HepG2 (cell line): ENCODE measurements around the gene ODAD4. TPM values are rescaled to one million over a fixed set of nuclear protein-coding genes. Genes with fewer than 3 reads are reported as not detected.

Experiments used
- ARNT2 ChIP-seq: sonication (generic); formaldehyde crosslinking; IDR thresholded peaks from 2 replicates; pipeline ENCODE4 v1.8.0; 2022; ENCODE audit warnings: mild to moderate bottlenecking, low read depth, missing genetic modification reagents, moderate library complexity
- ERF ChIP-seq: IDR thresholded peaks from 2 replicates; pipeline ENCODE4 v1.6.1; 2018; ENCODE audit warnings: missing biosample characterization, missing genetic modification reagents
- FOXC1 ChIP-seq: sonication (generic); formaldehyde crosslinking; IDR thresholded peaks from 2 replicates; pipeline ENCODE4 v1.8.0; 2022; ENCODE audit warnings: mild to moderate bottlenecking, missing genetic modification reagents, borderline replicate concordance
- JUNB ChIP-seq: sonication (generic); formaldehyde crosslinking; IDR thresholded peaks from 2 replicates; pipeline ENCODE4 v1.8.0; 2022; ENCODE audit warnings: missing genetic modification reagents, mild to moderate bottlenecking, borderline replicate concordance
- MTA1 ChIP-seq: sonication (generic); formaldehyde crosslinking; IDR thresholded peaks from 2 replicates; pipeline ENCODE4 v1.4.0; 2020; ENCODE audit warnings: missing genetic modification reagents, mild to moderate bottlenecking, borderline replicate concordance
- NR0B2 ChIP-seq: sonication (generic); formaldehyde crosslinking; IDR thresholded peaks from 2 replicates; pipeline ENCODE4 v1.4.0; 2020; ENCODE audit warnings: mild to moderate bottlenecking, missing genetic modification reagents
- PAF1 ChIP-seq: IDR thresholded peaks from 2 replicates; pipeline ENCODE4 v1.6.1; 2016; ENCODE audit warnings: missing genetic modification reagents, missing compliant biosample characterization
- PRMT3 ChIP-seq: sonication (generic); formaldehyde crosslinking; IDR thresholded peaks from 2 replicates; pipeline ENCODE4 v1.8.1; 2022; ENCODE audit warnings: low read depth, mild to moderate bottlenecking, moderate library complexity, missing genetic modification reagents, borderline replicate concordance
- RBM39 ChIP-seq: fragments of 200-400 bp; formaldehyde crosslinking; IDR thresholded peaks from one replicate; pipeline ENCODE4 v1.6.1; 2018; ENCODE audit warnings: antibody characterized with exemption, mild to moderate bottlenecking, low read depth, low read length; ENCODE audit not compliant: poor library complexity, severe bottlenecking
- SRSF4 ChIP-seq: fragments of 200-400 bp; formaldehyde crosslinking; IDR thresholded peaks from one replicate; pipeline ENCODE4 v1.6.1; 2018; ENCODE audit warnings: mild to moderate bottlenecking, low read depth, low read length, moderate library complexity; ENCODE audit not compliant: poor library complexity, severe bottlenecking
- U2AF1 ChIP-seq: fragments of 200-400 bp; formaldehyde crosslinking; optimal IDR thresholded peaks from 2 replicates; pipeline ENCODE3; 2017; ENCODE audit warnings: mild to moderate bottlenecking, low read depth, low read length
- ZFP37 ChIP-seq: sonication (generic); formaldehyde crosslinking; IDR thresholded peaks from 2 replicates; pipeline ENCODE4 v1.4.0; 2020; ENCODE audit warnings: missing genetic modification reagents, borderline replicate concordance
- ZNF160 ChIP-seq: sonication (generic); formaldehyde crosslinking; IDR thresholded peaks from 2 replicates; pipeline ENCODE4 v1.8.0; 2022; ENCODE audit warnings: mild to moderate bottlenecking, inconsistent platforms, missing genetic modification reagents
- ZNF235 ChIP-seq: sonication (generic); formaldehyde crosslinking; IDR thresholded peaks from 2 replicates; pipeline ENCODE4 v1.8.1; 2023; ENCODE audit warnings: mild to moderate bottlenecking, missing genetic modification reagents, borderline replicate concordance
- ZNF260 ChIP-seq: sonication (generic); formaldehyde crosslinking; IDR thresholded peaks from 2 replicates; pipeline ENCODE4 v1.4.0; 2020; ENCODE audit warnings: missing genetic modification reagents, low read depth, mild to moderate bottlenecking, borderline replicate concordance
- ZNF282 ChIP-seq: fragments of 450-650 bp; IDR thresholded peaks from 2 replicates; pipeline ENCODE4 v1.6.1; 2018; ENCODE audit not compliant: partially characterized antibody
- ZNF317 ChIP-seq: sonication (generic); formaldehyde crosslinking; IDR thresholded peaks from 2 replicates; pipeline ENCODE4 v1.5.0; 2020; ENCODE audit warnings: mild to moderate bottlenecking, missing genetic modification reagents
- ZNF337 ChIP-seq: sonication (generic); formaldehyde crosslinking; IDR thresholded peaks from 2 replicates; pipeline ENCODE4 v1.5.1; 2020; ENCODE audit warnings: missing genetic modification reagents, low read depth, mild to moderate bottlenecking, borderline replicate concordance
- ZNF556 ChIP-seq: sonication (generic); formaldehyde crosslinking; IDR thresholded peaks from 2 replicates; pipeline ENCODE4 v1.4.0; 2020; ENCODE audit warnings: mild to moderate bottlenecking, missing genetic modification reagents, borderline replicate concordance
- ZNF687 ChIP-seq: sonication (generic); formaldehyde crosslinking; IDR thresholded peaks from 2 replicates; pipeline ENCODE4 v1.5.1; 2020; ENCODE audit warnings: mild to moderate bottlenecking, missing genetic modification reagents, moderate library complexity
- ZNF749 ChIP-seq: sonication (generic); formaldehyde crosslinking; IDR thresholded peaks from 2 replicates; pipeline ENCODE4 v1.8.0; 2022; ENCODE audit warnings: mild to moderate bottlenecking, missing genetic modification reagents, moderate library complexity, borderline replicate concordance
- polyA plus RNA-seq, 8 experiments: library from polyadenylated mRNA; depleted of rRNA in 3 of 8; stranded (reverse) in 7 of 8; unstranded in 1 of 8; fragments of >200 nt; fragmentation: Illumina TruSeq in 4 of 8; extraction: Trizol in 4 of 8; gene quantifications; 2 replicates each; pipeline versions ENCODE4 v1.2.1 to v1.2.3, GENCODE V29; 2011 to 2016; ENCODE audit warnings: low read depth in 4 of 8, missing spikeins in 1 of 8, mixed read lengths in 1 of 8; ENCODE audit not compliant: insufficient read depth in 1 of 8
- total RNA-seq, 5 experiments: library from RNA; depleted of rRNA; stranded (reverse); fragments of >200 nt; fragmentation: Illumina TruSeq; extraction: Trizol; gene quantifications; 2 replicates each; pipeline ENCODE4 v1.2.3, GENCODE V29; 2016; ENCODE audit warnings: low read depth in 1 of 5
- TF ChIP-seq, protein P1 (sequence below): sonication (generic); formaldehyde crosslinking; conservative IDR thresholded peaks from 2 replicates; pipeline ENCODE4 v1.4.0; 2020; ENCODE audit warnings: missing genetic modification reagents

The ODAD4 gene
- total and polyA plus RNA-seq, 2 of the 13 experiments (the other 11 are each of a cell fraction or from before 2014, with no cell fraction given), result 0.48 to 0.53 TPM

DNA sequence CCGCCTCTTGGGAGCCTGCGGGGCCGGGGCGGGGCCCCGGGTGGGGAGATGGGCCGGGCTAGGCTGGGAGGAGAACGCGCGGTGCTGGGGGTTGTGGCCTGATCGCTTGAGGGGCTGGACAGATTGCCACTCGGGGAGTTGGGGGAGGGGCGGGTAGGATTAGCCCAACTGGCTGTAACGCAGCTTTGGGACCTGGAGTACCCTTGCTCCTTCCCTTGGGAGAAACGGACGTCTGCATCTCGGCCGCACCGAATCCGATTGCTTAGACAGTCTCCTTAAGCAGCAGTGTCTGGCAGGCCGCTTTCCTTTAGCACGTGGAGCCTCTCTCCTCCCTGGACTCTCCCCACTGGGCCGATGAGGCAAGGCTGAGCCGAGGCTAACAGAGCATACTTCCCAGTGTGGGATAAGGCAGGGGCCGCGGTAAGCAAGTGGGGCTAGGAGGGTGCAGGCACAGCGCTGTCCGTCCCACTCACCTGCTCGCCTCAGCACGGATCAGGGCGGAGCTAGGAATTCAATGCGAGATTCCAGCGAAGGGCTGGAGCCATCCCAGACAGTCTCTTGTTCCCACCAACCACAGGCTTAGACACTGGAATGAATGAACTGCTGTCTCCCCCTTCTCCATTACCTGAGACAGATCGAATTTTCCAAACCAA lies 11.1 kb upstream of the ODAD4 start (continued):
- 0 out of 2 replicates have a peak, but pooled peaks have one; percentile 52 for TF ChIP-seq ZNF317
- TF ChIP-seq U2AF1, result no peak
- 0 out of 2 replicates have a peak, but pooled peaks have one; percentile 80 for TF ChIP-seq ZNF160 (CRISPR knock-in tag)
- no peak for TF ChIP-seq ZNF337 (CRISPR knock-in tag)
- TF ChIP-seq MTA1 (CRISPR knock-in tag), result peak; percentile 83
- peak; percentile 62 for TF ChIP-seq RBM39
- TF ChIP-seq ZNF556, result peak; percentile 15; the same call in 1 of the 2 replicates
- no peak; the same call in none of the 2 replicates for TF ChIP-seq ARNT2 (CRISPR knock-in tag)
- no peak for TF ChIP-seq SRSF4
- TF ChIP-seq ZFP37, result no peak; the same call in 1 of the 2 replicates
- no peak for TF ChIP-seq ZNF235 (CRISPR knock-in tag)
- no peak for TF ChIP-seq ZNF260 (CRISPR knock-in tag)
- TF ChIP-seq PRMT3 (CRISPR knock-in tag), result no peak
- no peak for TF ChIP-seq JUNB (CRISPR knock-in tag)
- TF ChIP-seq FOXC1 (CRISPR knock-in tag), result no peak; the same call in 1 of the 2 replicates
- no peak; the same call in 1 of the 2 replicates for TF ChIP-seq ERF (CRISPR knock-in tag)
- TF ChIP-seq, protein P1, sequence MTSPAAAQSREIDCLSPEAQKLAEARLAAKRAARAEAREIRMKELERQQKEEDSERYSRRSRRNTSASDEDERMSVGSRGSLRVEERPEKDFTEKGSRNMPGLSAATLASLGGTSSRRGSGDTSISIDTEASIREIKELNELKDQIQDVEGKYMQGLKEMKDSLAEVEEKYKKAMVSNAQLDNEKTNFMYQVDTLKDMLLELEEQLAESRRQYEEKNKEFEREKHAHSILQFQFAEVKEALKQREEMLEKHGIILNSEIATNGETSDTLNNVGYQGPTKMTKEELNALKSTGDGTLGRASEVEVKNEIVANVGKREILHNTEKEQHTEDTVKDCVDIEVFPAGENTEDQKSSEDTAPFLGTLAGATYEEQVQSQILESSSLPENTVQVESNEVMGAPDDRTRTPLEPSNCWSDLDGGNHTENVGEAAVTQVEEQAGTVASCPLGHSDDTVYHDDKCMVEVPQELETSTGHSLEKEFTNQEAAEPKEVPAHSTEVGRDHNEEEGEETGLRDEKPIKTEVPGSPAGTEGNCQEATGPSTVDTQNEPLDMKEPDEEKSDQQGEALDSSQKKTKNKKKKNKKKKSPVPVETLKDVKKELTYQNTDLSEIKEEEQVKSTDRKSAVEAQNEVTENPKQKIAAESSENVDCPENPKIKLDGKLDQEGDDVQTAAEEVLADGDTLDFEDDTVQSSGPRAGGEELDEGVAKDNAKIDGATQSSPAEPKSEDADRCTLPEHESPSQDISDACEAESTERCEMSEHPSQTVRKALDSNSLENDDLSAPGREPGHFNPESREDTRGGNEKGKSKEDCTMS (CRISPR knock-in tag), result no peak
- TF ChIP-seq ZNF282, result no peak
- TF ChIP-seq ZNF687, result peak; percentile 93
- no peak for TF ChIP-seq NR0B2 (CRISPR knock-in tag)
- no peak for TF ChIP-seq PAF1 (CRISPR knock-in tag)
- TF ChIP-seq ZNF749, result peak; percentile 85; the same call in 1 of the 2 replicates
